Measurements from ENCODE around the gene HOXD8.

HOXD8 gene

DNA sequence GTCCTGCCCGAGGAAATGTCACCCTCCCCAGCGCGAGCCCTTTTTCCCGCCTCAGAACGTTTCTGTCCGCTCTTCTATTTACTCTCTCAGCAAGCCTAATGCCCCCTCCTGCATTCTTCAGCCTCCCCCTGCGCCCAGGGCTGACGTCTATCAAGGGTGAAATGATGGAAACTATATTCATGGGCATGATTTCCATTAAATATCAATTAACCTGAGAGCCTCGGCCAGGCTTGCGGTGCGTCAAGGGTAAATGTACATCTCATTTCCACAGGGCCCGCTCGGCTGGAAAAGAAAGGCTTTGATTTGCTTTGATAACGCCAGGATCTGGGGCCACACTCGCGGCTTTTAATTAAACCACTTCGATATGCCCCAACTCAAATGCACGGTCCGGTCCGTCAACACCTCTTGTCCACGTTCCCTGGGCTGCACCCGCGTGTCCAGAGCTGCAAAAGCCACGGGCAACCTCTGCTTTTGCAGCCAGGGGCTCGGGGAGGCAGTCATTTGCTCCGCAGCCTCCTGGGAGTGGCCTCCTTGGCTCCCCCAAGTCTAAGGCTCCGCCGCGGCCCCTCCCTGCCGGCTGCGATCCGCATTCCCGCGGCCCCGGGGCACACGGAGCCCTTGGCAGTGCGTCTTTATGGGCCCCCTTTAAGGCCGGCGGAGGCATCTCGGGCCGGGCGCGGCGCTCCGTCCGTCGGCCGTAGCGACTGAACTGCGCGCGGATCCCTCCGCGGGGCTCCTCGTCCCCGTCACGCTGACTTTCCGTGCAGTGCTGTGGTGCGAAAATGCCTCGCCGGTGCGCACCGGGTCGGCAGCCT lies at the start of gene HOXD8:
TSS of gene HOXD8 (plus strand) at position 724 of the 815 bp plus-strand sequence. CDS start 662 bp downstream, outside the sequence.
- no peak for DNase-seq

DNA sequence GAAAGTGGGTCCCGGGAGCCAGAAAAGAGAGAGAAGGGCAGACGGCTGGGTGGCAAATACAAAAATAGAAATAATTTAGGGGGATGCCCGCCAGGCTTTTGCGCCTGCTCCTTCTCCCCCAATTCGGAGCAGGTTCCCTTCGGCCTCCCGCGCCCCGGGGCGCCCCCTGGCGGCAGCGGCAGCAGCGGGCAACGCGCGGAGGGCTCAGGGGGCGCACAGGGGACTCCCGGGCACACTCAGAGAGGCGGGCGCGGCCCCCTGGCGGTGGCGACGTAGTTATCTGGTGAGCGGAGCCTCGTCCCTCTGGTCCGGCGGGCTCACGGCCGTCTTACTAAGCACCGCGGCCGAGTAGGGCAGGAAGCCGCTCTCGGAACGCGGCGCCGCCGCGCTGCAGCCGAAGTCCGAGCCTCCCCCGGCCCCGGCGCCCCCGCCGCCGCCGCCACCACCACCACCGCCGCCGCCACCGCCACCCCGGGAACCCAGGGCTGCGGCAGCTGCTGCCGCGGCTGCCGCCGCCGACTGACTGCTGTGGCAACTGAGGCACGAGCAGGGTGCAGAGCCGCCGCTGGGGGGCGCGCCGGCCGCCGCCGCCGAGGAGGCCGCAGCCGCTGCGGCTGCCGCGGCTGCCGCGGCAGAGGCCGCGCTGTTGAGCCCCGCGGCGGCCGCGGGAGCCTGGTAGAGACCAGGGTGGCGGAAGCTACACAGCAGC lies 49.5 kb upstream of the HOXD8 start:
- no peak for DNase-seq

DNA sequence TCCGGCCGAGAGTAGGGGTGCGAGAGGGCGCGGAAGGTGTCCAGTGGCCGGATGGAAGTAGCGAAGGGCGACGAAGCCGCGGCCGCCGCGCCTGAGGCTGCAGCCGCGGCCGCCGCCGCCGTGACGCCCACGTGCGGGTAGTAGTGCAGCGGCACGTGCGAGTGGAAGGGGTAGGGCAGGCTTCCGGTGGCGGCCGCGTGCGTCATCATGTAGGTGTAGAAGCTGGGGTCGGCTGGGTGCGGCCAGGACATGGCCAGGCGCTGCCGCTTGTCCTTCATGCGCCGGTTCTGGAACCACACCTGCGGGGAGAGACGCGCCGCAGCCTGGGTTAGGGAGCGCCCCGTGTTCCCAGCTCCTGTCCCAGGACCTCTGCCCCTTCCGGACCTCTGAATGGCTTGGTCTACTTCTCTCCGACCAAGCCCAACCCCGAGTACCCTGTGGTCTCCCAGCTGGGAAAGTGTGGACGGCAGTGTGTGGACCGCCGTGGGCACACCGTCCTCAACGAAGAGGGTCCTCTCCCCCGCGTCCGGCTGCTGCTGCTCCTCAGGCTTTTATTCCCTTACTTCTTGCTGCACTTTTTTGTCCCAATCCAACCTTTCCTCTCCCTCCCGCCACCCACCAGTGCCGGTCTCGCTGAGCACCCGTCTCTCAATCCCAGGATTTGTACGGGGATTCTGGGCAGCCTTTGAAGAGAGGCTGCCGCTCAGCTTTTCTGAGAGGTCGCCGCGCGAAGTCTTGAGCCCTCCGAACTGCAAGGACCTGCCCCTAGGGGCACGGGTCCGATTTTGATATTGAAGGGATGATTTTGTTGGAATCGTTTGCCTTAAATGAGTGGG lies 48.7 kb upstream of the HOXD8 start:
- no peak for DNase-seq

DNA sequence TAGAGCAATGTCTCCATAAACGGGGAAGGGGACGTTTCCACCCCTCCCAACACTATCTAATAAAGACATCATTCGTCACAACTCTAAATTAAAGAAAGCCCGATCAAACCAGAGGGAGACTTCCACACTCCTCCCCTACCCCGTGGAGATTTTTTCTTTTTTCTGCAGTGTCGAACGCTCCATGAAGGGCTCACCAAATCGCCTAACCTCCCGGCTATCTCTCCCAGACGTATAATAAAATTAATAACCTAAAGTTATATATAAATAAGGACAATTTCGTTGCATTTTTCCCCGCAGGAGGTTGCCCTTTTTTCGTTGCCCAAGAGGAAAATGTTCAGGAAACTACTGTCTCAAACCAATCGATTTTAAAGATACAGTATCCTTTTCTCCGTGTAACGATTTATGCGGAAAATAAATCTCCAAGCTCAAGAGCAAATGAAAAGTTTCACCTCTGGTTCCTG lies 48.1 kb upstream of the HOXD8 start:
- no peak for DNase-seq

DNA sequence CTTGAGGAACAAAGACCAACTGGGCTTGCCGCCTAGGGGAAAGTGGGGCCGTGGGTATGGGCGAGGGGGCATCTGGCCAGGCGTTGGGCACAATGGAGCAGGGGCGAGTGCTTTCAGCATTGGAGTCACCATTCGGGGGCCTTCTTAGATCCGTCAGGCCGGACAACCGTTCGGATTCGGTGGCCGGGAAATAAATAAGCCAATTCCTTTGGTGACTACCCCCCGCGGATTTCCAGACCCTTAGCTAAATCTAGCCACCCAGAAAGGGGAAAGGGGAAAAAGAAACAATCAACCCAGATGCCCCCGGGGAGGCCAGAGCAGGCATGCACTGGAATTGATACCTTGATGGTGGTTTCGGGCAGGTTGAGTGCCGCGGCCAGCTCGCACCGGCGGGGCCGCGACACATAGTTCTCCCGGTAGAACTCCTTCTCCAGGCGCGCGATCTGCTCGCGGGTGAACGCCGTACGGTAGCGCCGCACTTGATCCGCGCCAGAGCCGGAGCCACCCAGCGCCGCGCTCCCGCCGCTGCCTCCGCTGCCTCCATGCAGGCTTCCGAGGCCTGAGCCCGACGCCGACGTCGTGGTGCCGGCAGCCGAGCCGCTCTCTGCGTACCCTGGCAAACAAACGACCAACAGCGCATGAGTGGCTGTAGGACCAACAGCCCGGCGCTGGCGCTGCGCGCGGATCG lies 47.5 kb upstream of the HOXD8 start:
- no peak for DNase-seq

DNA sequence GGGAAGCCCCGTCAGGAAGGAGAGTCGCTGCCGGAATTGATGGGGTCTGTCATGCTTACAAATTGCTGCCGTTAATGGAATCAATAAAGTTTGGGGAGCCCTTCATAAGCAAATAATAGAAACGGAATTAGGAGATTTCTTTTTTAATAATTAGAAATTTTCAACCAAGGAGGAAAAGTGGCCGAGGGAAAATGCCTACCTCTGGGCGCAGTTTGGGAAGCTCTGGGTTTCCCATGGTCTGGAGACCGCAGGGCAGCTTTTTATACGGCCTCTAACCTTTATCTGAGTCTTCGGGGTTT lies 47.0 kb upstream of the HOXD8 start:
- no peak for DNase-seq

DNA sequence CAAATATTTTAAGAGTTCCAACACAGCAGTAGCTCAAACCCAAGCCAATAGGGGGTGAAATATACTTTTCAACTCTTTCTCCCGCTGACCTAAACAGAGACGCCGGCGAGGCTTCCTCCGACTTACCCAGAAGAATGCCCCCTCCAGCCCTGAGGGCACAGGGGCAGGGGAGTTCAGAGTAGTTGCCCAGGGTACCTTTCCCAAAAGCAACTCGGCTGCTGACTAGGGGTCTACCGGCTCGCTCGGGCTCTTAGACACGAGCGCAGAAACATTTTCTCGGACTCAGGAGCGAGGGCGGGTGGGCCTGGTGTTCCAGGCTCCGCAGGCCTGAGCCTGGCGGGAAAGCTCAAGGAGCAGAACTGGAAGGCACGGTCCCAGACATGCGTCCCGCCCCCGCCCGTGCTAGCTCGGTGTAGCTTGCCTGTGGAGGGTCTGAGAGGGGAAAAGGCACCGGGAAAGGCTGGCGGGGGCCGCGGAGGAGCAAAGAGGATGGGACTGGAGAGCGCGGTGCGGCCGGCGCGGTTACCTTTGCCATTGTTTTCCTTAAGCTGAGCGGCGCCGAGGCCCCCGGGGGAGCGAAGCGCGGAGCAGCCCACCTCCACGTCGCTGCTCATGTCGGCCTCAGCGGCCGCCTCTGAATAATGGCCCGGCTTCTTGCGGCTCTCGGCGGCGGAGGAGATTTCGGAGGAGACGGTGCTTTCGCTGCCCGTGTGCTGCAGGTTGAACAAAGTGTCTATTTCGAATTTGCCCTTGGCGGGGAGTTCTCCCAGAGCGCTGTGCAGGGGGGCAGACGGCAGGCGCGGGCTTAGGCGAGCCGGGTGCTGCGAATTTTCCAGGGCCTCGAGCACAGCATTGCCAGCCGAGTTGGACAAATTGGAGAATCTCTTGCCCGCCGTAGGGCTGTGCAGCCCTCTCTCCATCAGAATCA lies 46.4 kb upstream of the HOXD8 start:
- DNase-seq = no peak

DNA sequence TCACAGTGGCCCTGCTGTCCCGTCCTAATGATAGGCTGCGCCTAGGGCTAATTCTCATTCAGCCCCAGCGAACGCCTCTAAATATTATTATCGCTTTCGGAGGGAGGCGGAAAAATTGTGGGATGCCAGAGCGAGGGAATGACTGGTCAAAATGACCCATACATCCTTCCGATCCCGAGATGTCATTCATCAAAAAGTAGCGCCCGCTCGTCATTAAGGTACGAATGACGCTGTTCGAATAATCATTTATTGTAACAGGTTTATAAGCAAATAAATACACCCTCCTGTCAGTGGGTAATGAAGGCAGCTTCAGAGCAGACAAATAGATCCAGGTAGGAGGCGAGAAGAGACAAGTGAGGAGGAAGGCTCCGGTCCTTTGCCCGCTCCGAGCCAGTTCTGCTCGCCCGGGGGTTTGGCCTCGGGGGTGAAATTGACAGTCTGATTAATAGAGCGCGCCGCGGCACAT lies 45.7 kb upstream of the HOXD8 start, which contains the start of gene EVX2:
TSS of gene EVX2 (minus strand) at position 167 of the 466 bp plus-strand sequence. CDS start 186 bp downstream, outside the sequence.
- DNase-seq = no peak

DNA sequence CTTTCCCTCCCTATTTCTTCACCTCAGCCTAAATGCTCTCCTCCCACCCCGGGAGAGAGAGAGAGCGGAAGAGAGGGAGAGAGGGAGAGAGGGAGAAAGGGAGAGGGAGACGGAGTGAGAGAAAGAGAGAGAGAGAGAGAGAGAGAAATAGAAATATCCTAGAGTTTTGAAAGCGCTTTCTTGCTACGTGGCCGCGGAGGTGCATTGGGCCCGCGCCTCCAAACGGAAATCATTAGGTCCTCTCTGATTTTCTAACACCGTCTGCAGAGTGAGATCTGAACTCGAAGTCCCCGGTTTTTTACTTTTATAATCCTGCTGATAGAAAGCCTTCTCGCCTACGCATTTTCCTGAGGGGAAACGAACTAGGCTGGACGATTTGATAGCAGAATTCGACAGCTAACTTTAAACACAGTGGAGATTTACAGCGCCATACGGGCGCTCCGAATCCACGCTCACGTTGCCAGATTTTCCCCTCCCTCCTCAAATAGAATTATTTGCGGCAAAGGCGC lies 44.8 kb upstream of the HOXD8 start:
- DNase-seq = no peak

DNA sequence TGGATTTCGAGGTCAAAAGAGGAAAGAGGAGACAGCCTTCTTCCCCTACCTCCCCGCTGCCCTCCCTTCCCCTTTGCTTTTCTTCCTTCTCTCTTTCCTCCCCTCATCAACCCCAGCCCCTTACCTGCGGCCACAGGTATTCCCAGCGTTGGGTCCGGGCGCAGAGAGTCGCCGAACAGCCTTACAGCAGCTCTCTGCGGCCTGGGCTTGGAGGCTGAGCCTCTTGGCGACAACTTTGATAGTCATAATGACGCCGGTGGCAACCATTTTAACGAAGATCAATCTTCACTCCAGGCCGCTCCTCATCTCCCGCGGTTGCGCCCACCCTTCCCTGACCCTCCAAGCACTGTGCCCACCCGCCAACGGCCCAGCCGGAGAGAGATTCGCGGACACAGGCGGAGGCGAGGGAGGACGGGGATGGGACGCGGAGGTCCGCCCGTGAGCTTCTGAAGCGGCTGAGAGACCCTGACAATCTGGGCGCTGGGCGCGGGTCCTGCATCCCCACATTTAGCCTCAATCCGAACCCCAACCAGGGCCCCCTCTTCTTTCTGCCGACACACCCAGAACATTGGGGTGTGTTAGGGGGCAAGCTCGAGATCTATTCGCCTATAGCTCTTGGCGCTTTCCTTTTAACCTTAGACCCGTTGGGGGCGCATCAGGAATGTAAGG lies 44.3 kb upstream of the HOXD8 start:
- DNase-seq = no peak

DNA sequence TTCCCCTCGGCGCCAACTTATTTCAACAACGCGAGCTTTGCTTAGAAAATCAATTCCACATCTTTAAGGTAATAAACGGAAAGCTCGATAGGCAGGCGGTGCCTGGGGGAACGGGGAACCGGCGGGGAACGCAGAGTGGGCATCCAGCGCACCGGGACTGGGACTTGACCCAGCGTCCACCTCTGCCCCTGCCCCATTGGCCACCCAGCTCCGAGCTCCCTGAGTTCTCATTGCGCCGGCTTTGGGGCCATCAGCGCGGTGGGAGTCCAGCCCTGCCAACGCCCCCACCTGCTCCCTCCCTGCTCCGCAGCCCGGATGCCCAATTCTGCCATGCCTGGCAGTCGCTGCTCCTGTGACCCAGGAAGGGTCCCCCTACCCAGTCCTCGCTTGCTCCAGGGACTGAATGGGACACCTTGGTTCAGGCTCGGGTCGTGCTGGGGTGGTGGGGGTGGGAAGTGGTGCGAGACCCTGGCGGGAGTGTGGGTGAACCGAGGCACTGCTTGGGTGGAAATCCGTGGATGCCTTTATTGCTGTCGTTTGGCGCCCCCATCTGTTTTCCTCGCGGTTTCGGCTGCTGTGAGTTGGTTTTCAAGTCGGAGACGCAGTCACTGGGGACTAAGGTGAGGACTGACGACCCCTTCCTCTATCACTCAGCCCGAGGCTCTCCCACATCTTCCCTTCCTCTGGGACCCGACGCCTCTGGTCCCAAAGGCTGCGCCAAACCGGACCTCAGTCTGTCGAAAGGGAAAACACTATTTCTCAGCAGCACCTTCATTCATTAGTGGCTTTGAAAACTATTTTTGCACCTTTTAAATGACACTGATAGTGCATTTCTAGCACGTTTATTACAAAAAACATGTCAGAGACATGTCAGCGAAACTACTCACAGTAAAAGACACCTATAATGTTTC lies 43.4 kb upstream of the HOXD8 start:
- DNase-seq = no peak

DNA sequence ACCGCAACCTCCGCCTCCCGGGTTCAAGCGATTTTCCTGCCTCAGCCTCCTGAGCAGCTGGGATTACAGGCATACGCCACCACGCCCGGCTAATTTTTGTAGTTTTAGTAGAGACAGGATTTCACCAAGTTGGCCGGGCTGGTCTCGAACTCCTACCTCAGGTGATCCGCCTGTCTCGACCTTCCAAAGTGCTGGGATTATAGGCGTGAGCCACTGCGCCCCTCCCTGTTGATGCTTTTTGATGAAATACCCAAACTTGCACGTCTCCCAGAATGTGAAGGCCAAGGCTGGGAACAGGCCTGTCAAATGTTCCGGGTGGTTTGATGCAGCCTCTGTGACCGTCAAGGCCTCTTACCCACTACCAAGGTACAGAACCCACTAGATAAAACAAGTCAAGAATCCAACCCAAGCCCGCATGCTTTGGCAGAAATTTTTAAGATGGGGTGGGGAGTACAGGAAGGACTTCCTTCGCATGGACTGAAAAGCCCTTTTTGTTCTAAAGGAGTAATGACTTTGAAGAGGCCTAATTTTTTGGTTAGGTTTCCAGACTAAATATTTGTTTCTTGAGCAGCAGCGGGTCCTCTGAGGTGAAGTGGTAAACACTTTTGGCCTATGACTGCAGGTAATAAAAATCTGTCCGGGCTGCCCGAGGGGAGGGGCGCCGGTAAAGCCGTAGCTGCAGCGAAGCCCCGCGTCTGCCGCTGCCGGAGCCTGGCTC lies 42.0 kb upstream of the HOXD8 start:
- no peak for DNase-seq

DNA sequence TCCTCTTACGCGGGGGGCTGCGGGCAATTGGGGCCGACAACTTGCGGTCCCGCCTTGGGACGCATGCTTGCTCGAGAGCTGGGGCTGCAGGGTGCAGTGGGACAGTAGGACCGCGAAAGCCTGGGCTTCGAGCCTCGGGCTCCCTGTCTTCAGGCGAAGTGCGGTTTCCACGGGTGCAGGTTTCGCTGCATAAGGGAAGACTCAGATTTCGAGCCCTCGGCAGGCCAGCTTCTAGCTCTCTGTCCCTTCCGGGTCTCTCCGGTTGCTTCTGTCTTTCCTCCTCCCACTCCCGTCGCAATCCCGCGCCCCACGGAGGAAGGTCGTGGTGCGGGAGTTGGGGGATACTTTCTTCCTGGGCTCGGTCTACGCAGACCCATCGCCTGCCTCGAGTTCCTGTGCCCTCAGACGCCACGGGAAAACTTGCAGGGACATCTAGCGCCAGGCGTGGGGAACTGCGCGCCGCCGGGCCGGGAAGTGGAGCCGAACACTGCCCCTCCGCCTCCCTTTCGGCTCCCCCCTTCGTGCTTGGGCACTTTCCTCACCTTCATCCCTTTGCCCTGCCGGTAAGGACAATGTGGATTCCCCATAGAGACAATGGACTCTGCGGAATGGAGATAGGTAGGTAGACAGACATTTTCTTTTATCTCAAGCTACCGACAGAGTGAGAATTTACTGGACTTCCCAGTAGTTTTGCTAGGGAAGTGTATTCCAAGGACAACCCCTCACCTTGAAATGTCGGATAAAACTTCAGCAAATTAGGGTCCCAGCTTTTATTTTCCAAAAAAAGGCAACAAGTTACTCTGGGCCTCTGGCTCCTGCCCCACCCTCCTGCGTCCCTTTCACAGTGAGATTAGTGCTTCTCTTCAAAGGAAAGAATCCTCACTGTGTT lies 41.2 kb upstream of the HOXD8 start:
- DNase-seq = no peak

DNA sequence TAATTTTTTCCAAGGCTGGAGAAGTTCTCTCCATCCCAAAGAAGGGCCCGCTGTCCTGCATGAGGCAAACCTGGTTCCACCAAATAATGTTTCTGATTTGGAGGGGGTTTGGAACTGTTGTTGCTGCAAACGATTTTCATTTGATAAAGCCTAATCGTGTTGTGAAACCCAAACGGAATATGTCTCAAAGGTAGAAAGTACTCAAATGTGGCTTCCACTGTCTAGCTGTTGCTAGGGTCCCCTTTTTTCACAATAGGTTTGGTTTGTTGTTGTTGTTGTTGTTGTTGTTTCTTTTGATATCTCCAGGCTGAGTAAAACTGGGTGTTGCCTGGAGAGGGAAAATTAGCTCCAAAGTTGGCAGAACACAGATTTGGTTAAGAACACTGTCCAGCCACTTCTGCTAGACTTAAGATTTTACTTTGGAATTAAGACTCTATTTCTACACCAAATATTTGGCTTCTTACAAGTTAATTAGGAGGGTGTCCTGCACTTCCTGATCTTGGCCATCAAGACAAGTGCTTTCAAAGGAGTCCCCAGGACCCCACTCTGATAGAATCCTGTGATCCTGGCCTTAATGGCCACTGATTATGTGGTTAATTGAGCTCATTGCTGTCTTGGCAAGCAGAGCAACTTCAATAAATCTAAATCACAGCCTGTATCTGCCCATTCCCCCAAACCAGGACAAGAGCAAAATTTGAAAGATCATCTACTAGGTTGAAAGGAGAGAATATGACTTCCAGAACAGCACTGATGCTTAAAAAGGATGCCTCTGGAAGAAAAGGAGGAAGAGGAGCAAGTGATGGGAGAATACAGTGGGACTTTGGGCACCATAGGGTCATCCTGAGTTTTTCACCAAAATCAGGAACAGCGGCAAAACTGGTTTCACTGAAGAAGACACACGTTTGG lies 40.3 kb upstream of the HOXD8 start:
- DNase-seq = no peak

DNA sequence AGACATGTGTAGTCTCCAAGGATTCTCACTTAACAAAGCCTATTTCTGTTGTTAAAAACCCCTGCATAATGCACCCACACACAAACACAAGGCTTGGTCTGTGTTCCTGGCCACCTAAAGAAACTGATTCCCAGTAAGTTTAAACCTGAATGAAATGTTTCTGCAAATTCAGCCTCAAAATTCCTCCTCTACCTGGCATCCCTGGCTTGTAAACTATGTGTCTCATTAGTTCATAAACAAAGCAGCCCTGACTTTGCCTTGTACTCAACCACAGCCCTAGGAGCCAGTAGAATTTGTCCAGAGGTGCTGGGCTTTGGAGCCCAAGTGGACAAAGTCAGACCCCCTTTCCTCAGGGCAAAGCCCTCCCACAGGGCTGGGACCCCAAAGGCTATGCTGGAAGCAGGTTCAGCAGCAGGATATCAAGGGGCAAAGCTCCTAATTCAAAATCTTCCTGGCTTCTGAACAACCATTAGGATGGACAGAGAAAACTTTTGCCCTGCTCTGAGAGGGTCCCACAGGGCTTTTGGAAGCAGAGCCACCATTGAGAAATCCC lies 39.6 kb upstream of the HOXD8 start:
- DNase-seq = no peak

DNA sequence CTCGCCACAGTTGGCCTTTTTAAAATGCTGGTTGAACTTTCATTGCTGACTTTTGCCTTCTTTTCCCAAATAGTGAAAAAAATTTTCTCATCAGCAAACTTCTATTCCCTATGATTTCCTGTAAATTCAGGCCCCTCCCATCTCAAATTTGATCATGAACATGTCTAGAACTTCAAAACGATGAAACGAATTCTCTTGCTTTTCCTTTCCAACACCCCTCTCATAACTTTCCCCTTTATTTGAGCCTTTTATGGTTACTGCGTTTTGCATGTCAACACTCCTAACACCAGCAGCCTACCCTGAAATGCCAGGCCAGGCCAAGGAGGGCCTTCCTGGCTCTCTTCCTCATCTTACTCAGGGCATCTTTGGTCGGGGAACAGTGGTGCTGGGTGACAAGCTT lies 38.6 kb upstream of the HOXD8 start:
- no peak for DNase-seq
